Pancreas (tissue), 10 donors: ENCODE results near the gene SMARCAD1. TPM values are rescaled to one million over a fixed set of nuclear protein-coding genes. Genes with fewer than 3 reads are reported as not detected.

Experiments used
- ATAC-seq, 4 donors: fragments of 200-7000 bp; cut with Tn5 transposase; one replicate each; pipeline versions ENCODE4 v1.8.0 to v1.9.1; 2020; ENCODE audit warnings: mild to moderate bottlenecking in 4 of 4, moderate library complexity in 4 of 4
- DNase-seq, 6 donors: peaks; one replicate each; pipeline ENCODE4 v3.0.0-alpha.2; 2020
- FAIRE-seq: peaks from 2 replicates; lab custom pipeline; 2012; peaks lifted over from hg19 to GRCh38; lab: Jason Lieb, UNC
- H3K27ac ChIP-seq, 4 donors: fragments of 200-600 bp; sonication (generic); 1 replicate in 3 of 4; 2 replicates in 1 of 4; pipeline versions ENCODE4 v1.5.0 to v1.8.0; 2020
- H3K27me3 ChIP-seq, 4 donors: fragments of 200-600 bp; one replicate each; pipeline ENCODE4 v1.8.0; 2021
- H3K36me3 ChIP-seq, 3 donors: fragments of 200-600 bp; sonication (generic) in 1 of 3; one replicate each; pipeline versions ENCODE4 v1.5.0 to v1.8.0; 2020 to 2021
- H3K4me1 ChIP-seq, 3 donors: fragments of 200-600 bp; one replicate each; pipeline ENCODE4 v1.8.0; 2021
- H3K4me3 ChIP-seq, 4 donors: fragments of 200-600 bp; sonication (generic) in 2 of 4; one replicate each; pipeline versions ENCODE4 v1.5.0 to v1.8.0; 2020 to 2021
- H3K9me3 ChIP-seq, 4 donors: fragments of 200-600 bp; one replicate each; pipeline ENCODE4 v1.8.0; 2021
- CTCF ChIP-seq, 4 donors: fragments of 200-600 bp; sonication (generic) in 3 of 4; IDR thresholded peaks; one replicate each; pipeline versions ENCODE4 v1.5.0 to v1.8.0; 2021; ENCODE audit warnings: antibody characterized with exemption in 4 of 4
- WGBS, 2 donors: extraction: QIAGEN DNeasy Blood & Tissue Kit; methylation state at CpG; one replicate each; pipeline ENCODE4 v1.1.7; 2013; 5-methylcytosine and 5-hydroxymethylcytosine counted together
- intact Hi-C, 3 donors: fragments of 100-400 bp; cut with DNase I; formaldehyde crosslinking; loops; one replicate each; pipeline versions ENCODE4 v1.11.1 to v1.14.2; 2022
- polyA plus RNA-seq, 2 donors: library from polyadenylated mRNA; stranded (reverse); fragments of 200-250 nt; gene quantifications; one replicate each; pipeline ENCODE4 v1.2.3, GENCODE V29; 2013
- total RNA-seq, 6 donors: library from RNA; stranded (reverse); fragmentation: NEBNext Ultra II Directional in 4 of 6; extraction: Animal tissue kit (Norgen Biotek cat#: 25700) in 4 of 6; gene quantifications; one replicate each; pipeline versions ENCODE4 v1.2.1 to v1.2.4, GENCODE V29; 2021 to 2023
- donor health status: healthy with polysubstance abuse.
- donor health status: DM: no; HTN: no; CAD: no; lungs with moderate emphysema.
- donor health status: DM: no; HTN: no; CAD: no.
- donor health status: control.
- donor health status: control.
- donor health status: Bipolar disorder and iron deficiency.
- donor health status: DM: yes; HTN: yes; CAD: no.
- donor health status: DM: no; HTN: no; CAD: no.
- donor health status: DM: no; HTN: no; CAD: no.
- donor health status: DM: yes; HTN: yes; CAD: no.

SMARCAD1 gene
- total and polyA plus RNA-seq, 8 donors: 4.9 to 14.1 (median 9.2) TPM

- Histone ChIP-seq H3K27me3 (no peaks in the 10 kb centered on the region), H3K9me3 (no peaks in the 10 kb centered on the region), H3K4me3 (no peak overlapping the region), H3K36me3 (no peaks in the 10 kb centered on the region), H3K4me1 (no peaks in the 10 kb centered on the region), H3K27ac (no peak overlapping the region)
- 79 to 82% methylated on average over 2 of the region's 2 CpGs for WGBS, 2 donors
- intact Hi-C loops: no loop called here
- no peak for TF ChIP-seq CTCF (IDR thresholded peaks at IDR 0.05)
- DNase-seq (no peak), ATAC-seq (no peak), FAIRE-seq (no peak)
These were observed 39.3 kb upstream of the SMARCAD1 start for GRCh38 chr4:94168321-94168720.

- no peak for TF ChIP-seq CTCF (IDR thresholded peaks at IDR 0.05)
- FAIRE-seq (no peak), ATAC-seq (no peak), DNase-seq (peak in 1 of 6 donors; percentile 60)
- intact Hi-C loops: no loop called here
- Histone ChIP-seq H3K27me3 (no peaks in the 10 kb centered on the region), H3K4me1 (no peaks in the 10 kb centered on the region), H3K4me3 (no peak overlapping the region), H3K36me3 (no peaks in the 10 kb centered on the region), H3K27ac (no peak overlapping the region), H3K9me3 (no peaks in the 10 kb centered on the region)
- WGBS, 2 donors: 95 to 97% methylated on average over 32 to 37 of the region's 37 CpGs
These were observed 37.8 kb upstream of the SMARCAD1 start for GRCh38 chr4:94169803-94170372.

- Histone ChIP-seq H3K9me3 (no peaks in the 10 kb centered on the region), H3K27me3 (no peaks in the 10 kb centered on the region), H3K4me3 (no peak overlapping the region), H3K36me3 (no peaks in the 10 kb centered on the region), H3K4me1 (no peaks in the 10 kb centered on the region), H3K27ac (no peak overlapping the region)
- TF ChIP-seq CTCF (IDR thresholded peaks at IDR 0.05): no peak
- FAIRE-seq: no peak
- intact Hi-C loops: no loop called here
- DNase-seq: no peak
- no peak for ATAC-seq
- WGBS, 2 donors: 63 to 75% methylated on average over 4 of the region's 4 CpGs
These were observed 36.0 kb upstream of the SMARCAD1 start for GRCh38 chr4:94171616-94172015.

GRCh38 chr4:94175553-94176261 is 32.0 kb upstream of the SMARCAD1 start:
- no peaks in the 10 kb centered on the region for H3K4me1 ChIP-seq
- no peak overlapping the region for H3K27ac ChIP-seq
- FAIRE-seq: no peak
- no peaks in the 10 kb centered on the region for H3K9me3 ChIP-seq
- 25 to 39% methylated on average over 6 of the region's 6 CpGs for WGBS, 2 donors
- no peak for DNase-seq
- H3K27me3 ChIP-seq: no peaks in the 10 kb centered on the region
- H3K4me3 ChIP-seq: no peak overlapping the region
- no peak for TF ChIP-seq CTCF (IDR thresholded peaks at IDR 0.05)
- intact Hi-C loops: no loop called here
- no peak for ATAC-seq
- no peaks in the 10 kb centered on the region for H3K36me3 ChIP-seq

GRCh38 chr4:94177822-94178221 is 29.8 kb upstream of the SMARCAD1 start:
- ATAC-seq (no peak), DNase-seq (no peak), FAIRE-seq (no peak)
- H3K36me3 ChIP-seq: no peaks in the 10 kb centered on the region
- no peak overlapping the region for H3K27ac ChIP-seq
- intact Hi-C loops: no loop called here
- H3K27me3 ChIP-seq: no peaks in the 10 kb centered on the region
- H3K4me3 ChIP-seq: no peak overlapping the region
- WGBS, 2 donors: 71 to 73% methylated on average over 2 of the region's 2 CpGs
- no peak for TF ChIP-seq CTCF (IDR thresholded peaks at IDR 0.05)
- no peaks in the 10 kb centered on the region for H3K4me1 ChIP-seq
- H3K9me3 ChIP-seq: no peaks in the 10 kb centered on the region
